ENCODE data around the gene IL16.

The IL16 gene

DNA sequence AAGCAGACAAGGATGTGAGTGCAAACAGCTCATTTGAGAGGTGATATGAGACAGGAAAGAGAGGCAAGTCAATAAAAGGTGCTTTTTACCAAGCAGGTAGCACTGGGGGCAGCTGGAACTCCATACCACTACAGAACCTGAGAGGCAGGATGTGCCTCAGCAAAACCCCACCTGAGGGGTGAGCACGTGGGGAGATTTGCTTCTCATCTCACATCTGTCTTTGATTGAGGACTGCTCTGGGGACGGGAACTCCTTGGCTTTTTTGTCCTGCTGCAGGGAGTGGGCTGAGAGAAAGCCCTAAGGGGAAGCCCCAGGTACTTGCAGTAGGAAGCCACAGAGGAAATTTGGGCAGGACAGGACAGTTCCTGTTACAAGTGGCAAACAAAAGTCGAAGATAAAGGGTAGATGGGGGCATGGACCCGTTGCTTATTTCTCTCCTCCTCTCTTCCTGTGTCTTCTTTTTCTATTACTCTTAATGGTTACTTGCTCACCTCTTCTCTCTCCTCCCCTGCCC lies 35.5 kb upstream of the IL16 start:
- DNase-seq (no peak), ATAC-seq (ENCODE audit: insufficient read depth, low read depth) (no peak)
- no peak overlapping the region for H3K4me3 ChIP-seq (ENCODE audit: low read depth in 1 of 2, low read length in 2 of 2)
- H3K9ac ChIP-seq (ENCODE audit: low read depth, low read length), result no peak overlapping the region
- peaks cover 7% of the 10 kb centered on the region for H3K4me1 ChIP-seq (ENCODE audit: insufficient read depth, low read length)
- H3K4me2 ChIP-seq (ENCODE audit: insufficient read depth, low read length), result no peak overlapping the region
- no peak for TF ChIP-seq EZH2 (IDR thresholded peaks at IDR 0.05; ENCODE audit: borderline replicate concordance, low read depth, low read length, severe bottlenecking)
- TF ChIP-seq CTCF (IDR thresholded peaks at IDR 0.05; ENCODE audit: borderline replicate concordance, extremely low read depth, low read length, poor library complexity, severe bottlenecking), result no peak
- H4K20me1 ChIP-seq (ENCODE audit: insufficient read depth, low read length), result no peaks in the 10 kb centered on the region
- H3K27ac ChIP-seq (ENCODE audit: low read length), result no peak overlapping the region
- H3K79me2 ChIP-seq (ENCODE audit: insufficient read depth, low read length), result no peaks in the 10 kb centered on the region
- H3K27me3 ChIP-seq (ENCODE audit: insufficient read depth, low read length, poor library complexity), result no peaks in the 10 kb centered on the region
- H3K9me3 ChIP-seq (ENCODE audit: insufficient read depth, low read length, severe bottlenecking), result no peaks in the 10 kb centered on the region
- H2AFZ ChIP-seq (ENCODE audit: low read depth, low read length), result no peak overlapping the region
- H3K36me3 ChIP-seq (ENCODE audit: insufficient read depth, low read length), result no peaks in the 10 kb centered on the region

DNA sequence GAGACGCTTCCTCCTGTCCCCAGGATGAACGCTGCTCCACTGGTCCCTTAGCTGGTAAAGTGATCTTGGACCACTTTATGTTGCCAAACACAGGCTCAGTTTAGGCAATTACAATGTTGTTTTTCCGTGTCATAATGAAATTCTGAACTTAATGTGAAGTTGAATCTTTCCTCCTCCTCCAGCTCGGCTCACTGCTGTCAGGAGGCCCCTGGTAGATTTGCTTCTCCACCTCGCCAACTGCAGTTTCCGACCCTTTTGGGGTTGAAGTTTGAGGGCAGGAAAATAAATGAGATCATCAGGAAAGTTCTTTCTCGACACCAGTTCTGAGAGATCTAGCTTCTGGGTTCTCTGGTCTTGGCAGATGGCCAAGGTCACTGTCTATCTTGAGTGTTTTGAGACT lies 34.8 kb upstream of the IL16 start:
- H3K27ac ChIP-seq (ENCODE audit: low read length), result no peak overlapping the region
- no peak overlapping the region for H3K9ac ChIP-seq (ENCODE audit: low read depth, low read length)
- H3K4me3 ChIP-seq (ENCODE audit: low read depth in 1 of 2, low read length in 2 of 2), result no peak overlapping the region
- no peaks in the 10 kb centered on the region for H4K20me1 ChIP-seq (ENCODE audit: insufficient read depth, low read length)
- no peak for TF ChIP-seq CTCF (IDR thresholded peaks at IDR 0.05; ENCODE audit: borderline replicate concordance, extremely low read depth, low read length, poor library complexity, severe bottlenecking)
- no peak for TF ChIP-seq EZH2 (IDR thresholded peaks at IDR 0.05; ENCODE audit: borderline replicate concordance, low read depth, low read length, severe bottlenecking)
- no peak overlapping the region for H3K4me2 ChIP-seq (ENCODE audit: insufficient read depth, low read length)
- H3K36me3 ChIP-seq (ENCODE audit: insufficient read depth, low read length), result no peaks in the 10 kb centered on the region
- H2AFZ ChIP-seq (ENCODE audit: low read depth, low read length), result no peak overlapping the region
- H3K9me3 ChIP-seq (ENCODE audit: insufficient read depth, low read length, severe bottlenecking), result no peaks in the 10 kb centered on the region
- no peaks in the 10 kb centered on the region for H3K79me2 ChIP-seq (ENCODE audit: insufficient read depth, low read length)
- H3K27me3 ChIP-seq (ENCODE audit: insufficient read depth, low read length, poor library complexity), result no peaks in the 10 kb centered on the region
- DNase-seq, result no peak
- peaks cover 7% of the 10 kb centered on the region for H3K4me1 ChIP-seq (ENCODE audit: insufficient read depth, low read length)
- ATAC-seq (ENCODE audit: insufficient read depth, low read depth), result no peak

GRCh38 chr15:81163961-81164800 lies 32.5 kb upstream of the IL16 start:
- Histone ChIP-seq H3K4me2 (ENCODE audit: insufficient read depth, low read length) (no peak overlapping the region), H4K20me1 (ENCODE audit: insufficient read depth, low read length) (no peaks in the 10 kb centered on the region), H3K27ac (ENCODE audit: low read length) (no peak overlapping the region), H3K9ac (ENCODE audit: low read depth, low read length) (no peak overlapping the region), H3K36me3 (ENCODE audit: insufficient read depth, low read length) (no peaks in the 10 kb centered on the region), H2AFZ (ENCODE audit: low read depth, low read length) (no peak overlapping the region), H3K79me2 (ENCODE audit: insufficient read depth, low read length) (no peaks in the 10 kb centered on the region), H3K9me3 (ENCODE audit: insufficient read depth, low read length, severe bottlenecking) (no peaks in the 10 kb centered on the region), H3K4me1 (ENCODE audit: insufficient read depth, low read length) (peaks cover 7% of the 10 kb centered on the region), H3K27me3 (ENCODE audit: insufficient read depth, low read length, poor library complexity) (no peaks in the 10 kb centered on the region), H3K4me3 (ENCODE audit: low read depth in 1 of 2, low read length in 2 of 2) (no peak overlapping the region)
- ATAC-seq (ENCODE audit: insufficient read depth, low read depth), result peak; percentile 73
- TF ChIP-seq CTCF (IDR thresholded peaks at IDR 0.05; ENCODE audit: borderline replicate concordance, extremely low read depth, low read length, poor library complexity, severe bottlenecking) (no peak), EZH2 (IDR thresholded peaks at IDR 0.05; ENCODE audit: borderline replicate concordance, low read depth, low read length, severe bottlenecking) (no peak)
- peak; percentile 7 for DNase-seq

All from DND-41 (cell line).